GM12878 (cell line): Measurements from ENCODE around the gene TNFAIP8L3. TPM values are rescaled to one million over a fixed set of nuclear protein-coding genes. Genes with fewer than 3 reads are reported as not detected.

Experiments
- ATAC-seq: fragments of 200-7000 bp; cut with Tn5 transposase; 3 replicates; pipeline ENCODE4 v1.9.1; 2020; ENCODE audit warnings: mild to moderate bottlenecking, moderate library complexity
- BruUV-seq: library from RNA; stranded (reverse); fragments of 400-500 nt; replicated peaks from 2 replicates; lab custom pipeline; 2021; lab: Mats Ljungman, UMichigan
- CTCF ChIA-PET: fragments of 300-600 bp; sonication (Branson Sonifier 250); formaldehyde crosslinking; extraction: SDS; loops from one replicate; lab custom pipeline; 2021; ENCODE audit warnings: inconsistent platforms; lab: Yijun Ruan, JAX
- POLR2A ChIA-PET: fragments of 350-600 bp; formaldehyde crosslinking; extraction: SDS; loops from one replicate; lab custom pipeline; 2021; ENCODE audit warnings: inconsistent platforms; lab: Charles Lee
- RAD21 ChIA-PET: fragments of 300-600 bp; sonication (Branson Sonifier 250); formaldehyde crosslinking; loops from one replicate; lab custom pipeline; 2023; ENCODE audit warnings: antibody characterized with exemption; ENCODE audit not compliant: unreplicated experiment; lab: Charles Lee
- SMC1A ChIA-PET: fragments of 300-600 bp; sonication (Branson Sonifier 250); formaldehyde crosslinking; loops from one replicate; lab custom pipeline; 2023; ENCODE audit not compliant: unreplicated experiment, uncharacterized antibody; lab: Charles Lee
- DNase-seq: peaks from one replicate; pipeline ENCODE4 v3.0.0-alpha.2; 2011; ENCODE audit warnings: low read depth, low spot score
- FAIRE-seq: peaks from 3 replicates; lab custom pipeline; 2011; peaks lifted over from hg19 to GRCh38; lab: Jason Lieb, UNC
- H2AFZ ChIP-seq: 2 replicates; pipeline ENCODE4 v1.6.0; 2011; ENCODE audit warnings: low read depth, low read length, control low read depth; ENCODE audit not compliant: control insufficient read depth
- H3K27ac ChIP-seq: 2 replicates; pipeline ENCODE4 v1.5.1; 2011; ENCODE audit warnings: control low read depth; ENCODE audit not compliant: control insufficient read depth, insufficient read depth
- H3K27me3 ChIP-seq, 2 experiments: replicated peaks in 1 of 2; 2 replicates each; pipeline versions ENCODE4 v1.6.0 to v1.6.1; 2011; ENCODE audit warnings: low read length in 1 of 2; ENCODE audit not compliant: control insufficient read depth in 2 of 2, insufficient read depth in 2 of 2
- H3K36me3 ChIP-seq, 2 experiments: 2 replicates each; pipeline ENCODE4 v1.5.1; 2011; ENCODE audit warnings: low read length in 1 of 2; ENCODE audit not compliant: control insufficient read depth in 2 of 2, insufficient read depth in 2 of 2
- H3K4me1 ChIP-seq: 2 replicates; pipeline ENCODE4 v1.6.1; 2011; ENCODE audit warnings: mild to moderate bottlenecking, low read length, moderate library complexity, mixed read lengths; ENCODE audit not compliant: control insufficient read depth, insufficient read depth
- H3K4me2 ChIP-seq: 2 replicates; pipeline ENCODE4 v1.6.0; 2011; ENCODE audit warnings: control low read depth; ENCODE audit not compliant: control insufficient read depth, insufficient read depth
- H3K4me3 ChIP-seq: fragments of 200-600 bp; sonication (generic); 2 replicates; pipeline ENCODE4 v1.5.1; 2016
- H3K79me2 ChIP-seq: 2 replicates; pipeline ENCODE4 v1.6.0; 2011; ENCODE audit warnings: low read length; ENCODE audit not compliant: control insufficient read depth, insufficient read depth
- H3K9ac ChIP-seq: 2 replicates; pipeline ENCODE4 v1.8.0; 2011; ENCODE audit warnings: low read length, control low read depth, mixed read lengths; ENCODE audit not compliant: control insufficient read depth, insufficient read depth
- H3K9me3 ChIP-seq: replicated peaks from 3 replicates; pipeline ENCODE4 v1.5.1; 2011; ENCODE audit warnings: mild to moderate bottlenecking, low read length; ENCODE audit not compliant: control insufficient read depth, insufficient read depth
- H4K20me1 ChIP-seq: 2 replicates; pipeline ENCODE4 v1.6.0; 2011; ENCODE audit not compliant: control insufficient read depth, insufficient read depth
- CHD4 ChIP-seq: fragments of 200-600 bp; sonication (generic); IDR thresholded peaks from 2 replicates; pipeline ENCODE4 v1.6.1; 2016; ENCODE audit warnings: mild to moderate bottlenecking
- CREB1 ChIP-seq: IDR thresholded peaks from 2 replicates; pipeline ENCODE4 v1.6.1; 2012; ENCODE audit warnings: low read depth, mild to moderate bottlenecking, inconsistent platforms
- EP300 ChIP-seq, 2 experiments: fragments of 150-350 bp in 1 of 2; IDR thresholded peaks; 2 replicates each; pipeline ENCODE4 v1.6.1; 2011 to 2012; ENCODE audit warnings: low read depth in 2 of 2, low read length in 2 of 2, borderline replicate concordance in 1 of 2, improper control_type of control experiment in 1 of 2, inconsistent platforms in 1 of 2; ENCODE audit not compliant: control insufficient read depth in 1 of 2
- FOS ChIP-seq: IDR thresholded peaks from 3 replicates; pipeline ENCODE4 v1.6.1; 2011; ENCODE audit warnings: borderline replicate concordance; ENCODE audit not compliant: insufficient read length; ENCODE audit errors: extremely low read depth
- FOXK2 ChIP-seq: fragments of 450-650 bp; IDR thresholded peaks from 2 replicates; pipeline ENCODE4 v1.6.1; 2017; ENCODE audit warnings: mild to moderate bottlenecking, moderate library complexity
- GATAD2B ChIP-seq: fragments of 450-650 bp; conservative IDR thresholded peaks from 2 replicates; pipeline ENCODE4 v1.6.1; 2017; ENCODE audit warnings: low read depth, mild to moderate bottlenecking, moderate library complexity
- NBN ChIP-seq: fragments of 450-650 bp; IDR thresholded peaks from 2 replicates; pipeline ENCODE4 v1.6.1; 2016
- POLR2A ChIP-seq: IDR thresholded peaks from 2 replicates; pipeline ENCODE4 v1.6.1; 2011; ENCODE audit warnings: low read depth, mild to moderate bottlenecking, low read length
- SMAD5 ChIP-seq: IDR thresholded peaks from 2 replicates; pipeline ENCODE4 v1.6.1; 2016; ENCODE audit warnings: antibody characterized with exemption, low read depth
- SP1 ChIP-seq: IDR thresholded peaks from one replicate; pipeline ENCODE4 v1.6.1; 2011; ENCODE audit warnings: low read depth, low read length
- SRF ChIP-seq, 2 experiments: IDR thresholded peaks; 2 replicates each; pipeline ENCODE4 v1.6.1; 2011; ENCODE audit warnings: low read depth in 2 of 2, low read length in 2 of 2, mild to moderate bottlenecking in 1 of 2, moderate library complexity in 1 of 2
- SUPT20H ChIP-seq: IDR thresholded peaks from 2 replicates; pipeline ENCODE4 v1.6.1; 2011; ENCODE audit warnings: low read depth, mild to moderate bottlenecking, low read length, moderate library complexity, borderline replicate concordance; ENCODE audit not compliant: control insufficient read depth
- SUZ12 ChIP-seq: fragments of 200-600 bp; sonication (generic); IDR thresholded peaks from one replicate; pipeline ENCODE4 v1.6.1; 2018; ENCODE audit warnings: antibody characterized with exemption, mild to moderate bottlenecking; ENCODE audit not compliant: unreplicated experiment
- YBX1 ChIP-seq: fragments of 450-650 bp; IDR thresholded peaks from 2 replicates; pipeline ENCODE4 v1.6.1; 2016; ENCODE audit warnings: antibody characterized with exemption
- YY1 ChIP-seq: IDR thresholded peaks from 2 replicates; pipeline ENCODE4 v1.6.1; 2011; ENCODE audit warnings: low read depth, mild to moderate bottlenecking, low read length
- ZZZ3 ChIP-seq: IDR thresholded peaks from 2 replicates; pipeline ENCODE4 v1.6.1; 2011; ENCODE audit warnings: low read depth; ENCODE audit not compliant: control insufficient read depth, insufficient read length
- WGBS: methylation state at CpG from one replicate; pipeline ENCODE4 v1.1.6; 2016; ENCODE audit warnings: low lambda C conversion rate; ENCODE audit not compliant: insufficient replicate concordance, insufficient coverage; ENCODE audit errors: missing lambda C conversion rate; 5-methylcytosine and 5-hydroxymethylcytosine counted together
- in situ Hi-C: fragments of 300-500 bp; cut with MboI; formaldehyde crosslinking; loops from 9 replicates; pipeline ENCODE4 v1.14.3; 2018; ENCODE audit warnings: mixed read lengths
- intact Hi-C: fragments of 100-400 bp; cut with micrococcal nuclease; formaldehyde crosslinking; loops from one replicate; pipeline ENCODE4 v1.14.2; 2022; ENCODE audit not compliant: unreplicated experiment
- polyA plus RNA-seq, 11 experiments: library from polyadenylated mRNA; depleted of rRNA in 4 of 11; unstranded in 6 of 11; stranded (reverse) in 5 of 11; fragments of >200 nt; fragmentation: Nextera tagmentation in 4 of 11; fragmentation: Illumina TruSeq in 1 of 11; extraction: Ambion mirVana in 4 of 11; extraction: Trizol in 1 of 11; gene quantifications; 1 replicate in 1 of 11; 2 replicates in 10 of 11; pipeline versions ENCODE4 v1.2.1 to v1.2.3, GENCODE V29; 2011 to 2016; ENCODE audit warnings: inconsistent platforms in 2 of 11, missing spikeins in 2 of 11, low read depth in 1 of 11
- total RNA-seq, 4 experiments: library from RNA; depleted of rRNA in 3 of 4; stranded (reverse); fragments of >200 nt in 3 of 4; fragmentation: Illumina TruSeq in 1 of 4; extraction: Trizol in 1 of 4; gene quantifications; 2 replicates each; pipeline versions ENCODE4 v1.2.1 to v1.2.3, GENCODE V29; 2013 to 2021
- TF ChIP-seq, protein P1 (sequence below): fragments of 450-650 bp; IDR thresholded peaks from 2 replicates; pipeline ENCODE4 v1.6.1; 2017; ENCODE audit warnings: mild to moderate bottlenecking
- TF ChIP-seq, protein P2 (sequence below): fragments of 450-650 bp; formaldehyde crosslinking; IDR thresholded peaks from 2 replicates; pipeline ENCODE4 v1.4.0; 2022; ENCODE audit warnings: mild to moderate bottlenecking, moderate library complexity
- TF ChIP-seq, protein P3 (sequence below): IDR thresholded peaks from 2 replicates; pipeline ENCODE4 v1.6.1; 2011; ENCODE audit warnings: borderline replicate concordance, low read depth, mild to moderate bottlenecking, moderate library complexity, mixed read lengths, low read length; ENCODE audit not compliant: insufficient read depth; ENCODE audit errors: extremely low read length

The TNFAIP8L3 gene
- total and polyA plus RNA-seq, 10 of the 15 experiments (the other 5 are each of a cell fraction or from before 2014, with no cell fraction given): 0.22 TPM; not detected in 9

DNA sequence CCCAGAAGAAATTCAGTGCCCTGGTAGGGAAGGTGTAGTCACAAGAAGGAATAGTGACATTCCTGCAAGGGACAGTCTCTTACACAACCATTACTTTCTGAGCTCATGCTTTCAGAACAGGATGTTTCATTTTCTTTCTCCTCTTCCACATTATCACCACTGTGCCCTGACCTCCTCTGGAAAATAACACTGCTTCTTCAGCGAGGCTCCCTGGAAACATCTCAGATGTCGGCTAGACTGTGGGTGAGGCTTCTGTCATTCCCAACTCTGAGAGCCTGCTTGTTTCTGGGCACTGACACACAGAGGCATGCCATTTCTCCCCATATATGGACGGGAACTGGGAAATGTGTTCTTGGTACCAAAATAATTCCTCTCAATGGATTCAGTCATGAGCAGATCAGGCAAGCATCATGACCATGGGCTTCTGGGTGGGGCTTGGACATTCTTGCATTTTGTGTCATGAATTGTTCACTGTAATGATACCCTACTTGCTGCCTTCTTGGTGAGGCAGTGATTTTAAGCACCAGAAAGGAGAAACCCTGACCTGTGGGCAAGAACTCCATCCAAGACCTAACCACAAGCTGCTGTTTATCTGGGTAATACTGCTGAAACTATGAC, 14.3 kb upstream of the TNFAIP8L3 start (continued):
- TF ChIP-seq, protein P1, sequence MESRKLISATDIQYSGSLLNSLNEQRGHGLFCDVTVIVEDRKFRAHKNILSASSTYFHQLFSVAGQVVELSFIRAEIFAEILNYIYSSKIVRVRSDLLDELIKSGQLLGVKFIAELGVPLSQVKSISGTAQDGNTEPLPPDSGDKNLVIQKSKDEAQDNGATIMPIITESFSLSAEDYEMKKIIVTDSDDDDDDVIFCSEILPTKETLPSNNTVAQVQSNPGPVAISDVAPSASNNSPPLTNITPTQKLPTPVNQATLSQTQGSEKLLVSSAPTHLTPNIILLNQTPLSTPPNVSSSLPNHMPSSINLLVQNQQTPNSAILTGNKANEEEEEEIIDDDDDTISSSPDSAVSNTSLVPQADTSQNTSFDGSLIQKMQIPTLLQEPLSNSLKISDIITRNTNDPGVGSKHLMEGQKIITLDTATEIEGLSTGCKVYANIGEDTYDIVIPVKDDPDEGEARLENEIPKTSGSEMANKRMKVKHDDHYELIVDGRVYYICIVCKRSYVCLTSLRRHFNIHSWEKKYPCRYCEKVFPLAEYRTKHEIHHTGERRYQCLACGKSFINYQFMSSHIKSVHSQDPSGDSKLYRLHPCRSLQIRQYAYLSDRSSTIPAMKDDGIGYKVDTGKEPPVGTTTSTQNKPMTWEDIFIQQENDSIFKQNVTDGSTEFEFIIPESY: no peak
- TF ChIP-seq CREB1 (no peak), FOS (no peak)
- TF ChIP-seq, protein P2, sequence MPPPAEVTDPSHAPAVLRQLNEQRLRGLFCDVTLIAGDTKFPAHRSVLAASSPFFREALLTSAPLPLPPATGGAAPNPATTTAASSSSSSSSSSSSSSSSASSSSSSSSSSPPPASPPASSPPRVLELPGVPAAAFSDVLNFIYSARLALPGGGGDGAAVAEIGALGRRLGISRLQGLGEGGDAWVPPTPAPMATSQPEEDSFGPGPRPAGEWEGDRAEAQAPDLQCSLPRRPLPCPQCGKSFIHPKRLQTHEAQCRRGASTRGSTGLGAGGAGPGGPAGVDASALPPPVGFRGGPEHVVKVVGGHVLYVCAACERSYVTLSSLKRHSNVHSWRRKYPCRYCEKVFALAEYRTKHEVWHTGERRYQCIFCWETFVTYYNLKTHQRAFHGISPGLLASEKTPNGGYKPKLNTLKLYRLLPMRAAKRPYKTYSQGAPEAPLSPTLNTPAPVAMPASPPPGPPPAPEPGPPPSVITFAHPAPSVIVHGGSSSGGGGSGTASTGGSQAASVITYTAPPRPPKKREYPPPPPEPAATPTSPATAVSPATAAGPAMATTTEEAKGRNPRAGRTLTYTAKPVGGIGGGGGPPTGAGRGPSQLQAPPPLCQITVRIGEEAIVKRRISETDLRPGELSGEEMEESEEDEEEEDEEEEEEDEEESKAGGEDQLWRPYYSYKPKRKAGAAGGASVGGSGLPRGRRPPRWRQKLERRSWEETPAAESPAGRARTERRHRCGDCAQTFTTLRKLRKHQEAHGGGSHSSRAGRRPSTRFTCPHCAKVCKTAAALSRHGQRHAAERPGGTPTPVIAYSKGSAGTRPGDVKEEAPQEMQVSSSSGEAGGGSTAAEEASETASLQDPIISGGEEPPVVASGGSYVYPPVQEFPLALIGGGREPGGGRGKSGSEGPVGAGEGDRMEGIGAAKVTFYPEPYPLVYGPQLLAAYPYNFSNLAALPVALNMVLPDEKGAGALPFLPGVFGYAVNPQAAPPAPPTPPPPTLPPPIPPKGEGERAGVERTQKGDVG (CRISPR knock-in tag): no peak
- TF ChIP-seq, all 136 proteins: peak for 0

DNA sequence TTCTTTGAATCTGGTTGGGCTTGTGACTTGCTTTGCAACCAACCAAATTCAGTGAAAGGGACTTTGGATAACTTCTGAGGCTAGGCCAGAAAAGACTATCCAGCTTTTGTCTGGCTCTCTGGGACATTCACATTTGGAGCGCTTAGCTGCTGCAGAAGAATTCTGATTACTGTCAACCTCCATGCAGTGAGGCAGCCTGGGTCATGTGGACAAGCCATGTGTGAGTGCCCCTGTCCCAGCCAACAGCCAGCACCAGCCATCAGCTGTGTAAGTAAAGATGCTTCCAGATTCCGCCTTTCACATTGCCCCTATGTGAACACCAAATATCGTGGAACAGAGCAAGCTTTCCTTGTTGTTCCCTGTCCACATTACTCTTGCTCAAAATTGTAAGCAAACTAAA, 12.9 kb upstream of the TNFAIP8L3 start:
- ATAC-seq (no peak), DNase-seq (no peak), FAIRE-seq (no peak)
- no peak overlapping the region for H2AFZ ChIP-seq
- H3K36me3 ChIP-seq: no peaks in the 10 kb centered on the region
- BruUV-seq: no TSS peak
- in situ Hi-C loops: no loop called here
- no peaks in the 10 kb centered on the region for H3K9me3 ChIP-seq
- H3K9ac ChIP-seq: no peak overlapping the region
- ChIA-PET CTCF (interaction anchor here (0.6 kb wide), 1 partner anchor 28 kb away, joined by 3 read pairs; no protein-coding TSS in a partner anchor), SMC1A (no interaction called here), RAD21 (interaction anchor here (1.1 kb wide), 1 partner anchor 261 kb away, joined by 3 read pairs; no protein-coding TSS in a partner anchor), POLR2A (no interaction called here)
- no peak overlapping the region for H3K4me2 ChIP-seq
- H3K4me3 ChIP-seq: no peak overlapping the region
- no peaks in the 10 kb centered on the region for H3K79me2 ChIP-seq
- no peaks in the 10 kb centered on the region for H3K4me1 ChIP-seq
- intact Hi-C loops: no loop called here
- no peaks in the 10 kb centered on the region for H4K20me1 ChIP-seq
- H3K27ac ChIP-seq: no peak overlapping the region
- H3K27me3 ChIP-seq: peaks cover 2% of the 10 kb centered on the region in 2 experiments; a peak in 2 of 4 replicates
- 54% methylated on average over 3 of the region's 3 CpGs for WGBS
- TF ChIP-seq FOXK2 (no peak), POLR2A (no peak), SP1 (no peak), SRF (IDR thresholded peaks at IDR 0.05; ENCODE audit: low read depth in 2 of 2, low read length in 2 of 2) (no peak), CHD4 (no peak), YBX1 (no peak), SUZ12 (no peak), GATAD2B (no peak), SUPT20H (no peak), ZZZ3 (no peak), YY1 (no peak), SMAD5 (no peak), EP300 (IDR thresholded peaks at IDR 0.05; ENCODE audit: borderline replicate concordance in 1 of 2, control insufficient read depth in 1 of 2, low read depth in 2 of 2, low read length in 2 of 2) (no peak), NBN (no peak)
- TF ChIP-seq, protein P3, sequence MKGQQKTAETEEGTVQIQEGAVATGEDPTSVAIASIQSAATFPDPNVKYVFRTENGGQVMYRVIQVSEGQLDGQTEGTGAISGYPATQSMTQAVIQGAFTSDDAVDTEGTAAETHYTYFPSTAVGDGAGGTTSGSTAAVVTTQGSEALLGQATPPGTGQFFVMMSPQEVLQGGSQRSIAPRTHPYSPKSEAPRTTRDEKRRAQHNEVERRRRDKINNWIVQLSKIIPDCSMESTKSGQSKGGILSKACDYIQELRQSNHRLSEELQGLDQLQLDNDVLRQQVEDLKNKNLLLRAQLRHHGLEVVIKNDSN: no peak
